ENCODE results near the gene FARSA.

The FARSA gene

GRCh38 chr19:12888006-12888603 is 45.4 kb downstream of the FARSA start:
- in situ Hi-C loops (cut with MboI; ENCODE audit: low pct_unique_long_range_greater_than_20kb, low sequenced_read_pairs, unreplicated experiment) = no loop called here
- DNase-seq (ENCODE audit: low spot score) = no peak
- no peak for TF ChIP-seq CTCF (IDR thresholded peaks at IDR 0.05; ENCODE audit: extremely low read depth, insufficient read depth, missing control alignments)

GRCh38 chr19:12886969-12887747 is 46.4 kb downstream of the FARSA start, which contains the start of gene KLF1:
Gene KLF1 (minus strand): TSS chr19:12887201. CDS start chr19:12887140, 61 bp downstream.
- TF ChIP-seq CTCF (IDR thresholded peaks at IDR 0.05; ENCODE audit: extremely low read depth, insufficient read depth, missing control alignments) = no peak
- in situ Hi-C loops (cut with MboI; ENCODE audit: low pct_unique_long_range_greater_than_20kb, low sequenced_read_pairs, unreplicated experiment) = no loop called here
- no peak for DNase-seq (ENCODE audit: low spot score)

- TF ChIP-seq CTCF (IDR thresholded peaks at IDR 0.05; ENCODE audit: extremely low read depth, insufficient read depth, missing control alignments) = no peak
- in situ Hi-C loops (cut with MboI; ENCODE audit: low pct_unique_long_range_greater_than_20kb, low sequenced_read_pairs, unreplicated experiment) = no loop called here
- DNase-seq (ENCODE audit: low spot score) = no peak
Measured at GRCh38 chr19:12886651-12886968, 46.9 kb downstream of the FARSA start.

- in situ Hi-C loops (cut with MboI; ENCODE audit: low pct_unique_long_range_greater_than_20kb, low sequenced_read_pairs, unreplicated experiment) = no loop called here
- DNase-seq (ENCODE audit: low spot score) = no peak
- TF ChIP-seq CTCF (IDR thresholded peaks at IDR 0.05; ENCODE audit: extremely low read depth, insufficient read depth, missing control alignments) = no peak
Measured at GRCh38 chr19:12885749-12886650, 47.5 kb downstream of the FARSA start.

GRCh38 chr19:12884926-12885748 is 48.4 kb downstream of the FARSA start:
- in situ Hi-C loops (cut with MboI; ENCODE audit: low pct_unique_long_range_greater_than_20kb, low sequenced_read_pairs, unreplicated experiment) = no loop called here
- peak; percentile 83 for DNase-seq (ENCODE audit: low spot score)
- TF ChIP-seq CTCF (IDR thresholded peaks at IDR 0.05; ENCODE audit: extremely low read depth, insufficient read depth, missing control alignments) = peak; percentile 83

GRCh38 chr19:12884627-12884925 is 48.9 kb downstream of the FARSA start:
- in situ Hi-C loops (cut with MboI; ENCODE audit: low pct_unique_long_range_greater_than_20kb, low sequenced_read_pairs, unreplicated experiment) = no loop called here
- no peak for DNase-seq (ENCODE audit: low spot score)
- no peak for TF ChIP-seq CTCF (IDR thresholded peaks at IDR 0.05; ENCODE audit: extremely low read depth, insufficient read depth, missing control alignments)
